Caco-2 (cell line): ENCODE measurements around the gene DRC1. TPM values are rescaled to one million over a fixed set of nuclear protein-coding genes. Genes with fewer than 3 reads are reported as not detected.

ENCODE experiments used
- BruUV-seq: library from RNA; stranded (reverse); fragments of 400-500 nt; replicated peaks from 2 replicates; lab custom pipeline; 2021; lab: Mats Ljungman, UMichigan
- CTCF ChIA-PET: fragments of 300-600 bp; sonication (Branson Sonifier 250); formaldehyde crosslinking; loops from one replicate; lab custom pipeline; 2022; ENCODE audit warnings: antibody characterized with exemption; lab: Charles Lee
- POLR2A ChIA-PET: fragments of 300-600 bp; sonication (Branson Sonifier 250); formaldehyde crosslinking; loops from one replicate; lab custom pipeline; 2022; ENCODE audit warnings: antibody characterized with exemption; lab: Charles Lee
- DNase-seq, 2 experiments: peaks; one replicate each; pipeline versions ENCODE4 v3.0.0 to v3.0.0-alpha.2; 2020 to 2022
- H3K27me3 ChIP-seq: replicated peaks from 2 replicates; pipeline ENCODE4 v1.6.0; 2011; ENCODE audit warnings: low read length; ENCODE audit not compliant: control insufficient read depth, insufficient read depth
- H3K36me3 ChIP-seq: 2 replicates; pipeline ENCODE4 v1.5.1; 2011; ENCODE audit warnings: low read length; ENCODE audit not compliant: control insufficient read depth, insufficient read depth
- H3K4me1 ChIP-seq: fragments of 250-450 bp; sonication (Bioruptor Pico); 2 replicates; pipeline ENCODE4 v1.5.1; 2020; ENCODE audit warnings: mild to moderate bottlenecking
- H3K4me3 ChIP-seq: 2 replicates; pipeline ENCODE4 v1.5.1; 2011; ENCODE audit warnings: low read depth, mild to moderate bottlenecking, control low read depth, low read length
- H3K9me3 ChIP-seq: fragments of 250-450 bp; sonication (Bioruptor Pico); 2 replicates; pipeline ENCODE4 v1.5.1; 2020; ENCODE audit warnings: mild to moderate bottlenecking, moderate library complexity
- H3K27ac Mint-ChIP-seq: one replicate; pipeline ENCODE4 v1.8.0; 2022; ENCODE audit warnings: mixed read lengths; ENCODE audit not compliant: unreplicated experiment
- H3K27me3 Mint-ChIP-seq: one replicate; pipeline ENCODE4 v1.8.0; 2022; ENCODE audit warnings: mixed read lengths; ENCODE audit not compliant: insufficient read depth, unreplicated experiment
- H3K36me3 Mint-ChIP-seq: one replicate; pipeline ENCODE4 v1.8.0; 2022; ENCODE audit warnings: mild to moderate bottlenecking, mixed read lengths; ENCODE audit not compliant: insufficient read depth, unreplicated experiment
- H3K4me1 Mint-ChIP-seq: one replicate; pipeline ENCODE4 v1.8.0; 2022; ENCODE audit warnings: low read depth, mixed read lengths; ENCODE audit not compliant: unreplicated experiment
- H3K4me3 Mint-ChIP-seq: one replicate; pipeline ENCODE4 v1.8.0; 2022; ENCODE audit warnings: mild to moderate bottlenecking, moderate library complexity, mixed read lengths; ENCODE audit not compliant: unreplicated experiment
- H3K9me3 Mint-ChIP-seq: one replicate; pipeline ENCODE4 v1.8.0; 2022; ENCODE audit warnings: mixed read lengths; ENCODE audit not compliant: unreplicated experiment
- CTCF ChIP-seq, 2 experiments: fragments of 200-600 bp in 1 of 2; IDR thresholded peaks; 1 replicate in 1 of 2; 2 replicates in 1 of 2; pipeline versions ENCODE4 v1.5.1 to v1.8.0; 2011 to 2022; ENCODE audit warnings: antibody characterized with exemption in 1 of 2, control low read depth in 1 of 2, inconsistent platforms in 1 of 2, low read depth in 1 of 2, low read length in 1 of 2, mild to moderate bottlenecking in 1 of 2, moderate library complexity in 1 of 2; ENCODE audit not compliant: insufficient read depth in 1 of 2, severe bottlenecking in 1 of 2, unreplicated experiment in 1 of 2
- intact Hi-C: fragments of 100-400 bp; cut with micrococcal nuclease; formaldehyde crosslinking; loops from one replicate; pipeline ENCODE4 v1.10.0; 2022; ENCODE audit not compliant: unreplicated experiment
- total RNA-seq: library from RNA; stranded (reverse); gene quantifications from 2 replicates; pipeline ENCODE4 v1.2.3, GENCODE V29; 2022

Gene DRC1
- total RNA-seq, 1 experiment from 2014 or later = 1.1 TPM

GRCh38 chr2:26469955-26470354, 68.2 kb downstream of the DRC1 start:
- no peaks in the 10 kb centered on the region for H3K4me1 Mint-ChIP-seq
- Histone ChIP-seq H3K4me3 (no peak overlapping the region), H3K4me1 (no peaks in the 10 kb centered on the region), H3K36me3 (no peaks in the 10 kb centered on the region), H3K27me3 (no peaks in the 10 kb centered on the region), H3K9me3 (no peaks in the 10 kb centered on the region; the same call in 1 of the 2 replicates)
- H3K27me3 Mint-ChIP-seq = no peaks in the 10 kb centered on the region
- no peak for DNase-seq
- H3K4me3 Mint-ChIP-seq = no peak overlapping the region
- ChIA-PET POLR2A (no interaction called here), CTCF (interaction anchor here (0.6 to 1.2 kb wide), 4 partner anchors 40 to 750 kb away, joined by 3 to 6 read pairs (median 4); no protein-coding TSS in a partner anchor)
- no peak overlapping the region for H3K27ac Mint-ChIP-seq
- no peaks in the 10 kb centered on the region for H3K36me3 Mint-ChIP-seq
- intact Hi-C loops = loop anchor here (2.0 kb wide), 2 partner anchors 75 to 235 kb away; no protein-coding TSS in a partner anchor
- H3K9me3 Mint-ChIP-seq = peaks cover 16% of the 10 kb centered on the region
- TF ChIP-seq CTCF (IDR thresholded peaks at IDR 0.05; ENCODE audit: insufficient read depth in 1 of 2, low read depth in 1 of 2, low read length in 1 of 2, severe bottlenecking in 1 of 2, unreplicated experiment in 1 of 2) = no peak
- no TSS peak for BruUV-seq

GRCh38 chr2:26470601-26471260, 69.0 kb downstream of the DRC1 start:
- intact Hi-C loops = no loop called here
- no peak for TF ChIP-seq CTCF (IDR thresholded peaks at IDR 0.05; ENCODE audit: insufficient read depth in 1 of 2, low read depth in 1 of 2, low read length in 1 of 2, severe bottlenecking in 1 of 2, unreplicated experiment in 1 of 2)
- no peaks in the 10 kb centered on the region for H3K36me3 ChIP-seq

GRCh38 chr2:26471289-26471688, 69.6 kb downstream of the DRC1 start:
- peaks cover 16% of the 10 kb centered on the region for H3K9me3 Mint-ChIP-seq
- DNase-seq = no peak
- H3K4me1 Mint-ChIP-seq = no peaks in the 10 kb centered on the region
- no peaks in the 10 kb centered on the region for H3K36me3 ChIP-seq
- POLR2A ChIA-PET = no interaction called here
- intact Hi-C loops = no loop called here
- TF ChIP-seq CTCF (IDR thresholded peaks at IDR 0.05; ENCODE audit: insufficient read depth in 1 of 2, low read depth in 1 of 2, low read length in 1 of 2, severe bottlenecking in 1 of 2, unreplicated experiment in 1 of 2) = no peak
- H3K27me3 ChIP-seq = no peaks in the 10 kb centered on the region
- CTCF ChIA-PET = interaction anchor here (0.6 to 0.9 kb wide), 3 partner anchors 24 to 49 kb away, joined by 3 to 4 read pairs (median 3); no protein-coding TSS in a partner anchor
- H3K9me3 ChIP-seq = no peaks in the 10 kb centered on the region; the same call in 1 of the 2 replicates
- no peak overlapping the region for H3K27ac Mint-ChIP-seq
- no peaks in the 10 kb centered on the region for H3K4me1 ChIP-seq
- no peaks in the 10 kb centered on the region for H3K27me3 Mint-ChIP-seq
- H3K4me3 ChIP-seq = no peak overlapping the region
- BruUV-seq = no TSS peak
- no peak overlapping the region for H3K4me3 Mint-ChIP-seq
- no peaks in the 10 kb centered on the region for H3K36me3 Mint-ChIP-seq

More at GRCh38 chr2:26470601-26471260, 69.0 kb downstream of the DRC1 start:
- DNase-seq = no peak
- POLR2A ChIA-PET = no interaction called here
- no peak overlapping the region for H3K4me3 Mint-ChIP-seq
- peaks cover 16% of the 10 kb centered on the region for H3K9me3 Mint-ChIP-seq
- Histone ChIP-seq H3K4me3 (no peak overlapping the region), H3K27me3 (no peaks in the 10 kb centered on the region), H3K9me3 (no peaks in the 10 kb centered on the region; the same call in 1 of the 2 replicates), H3K4me1 (no peaks in the 10 kb centered on the region)
- no TSS peak for BruUV-seq
- H3K36me3 Mint-ChIP-seq = no peaks in the 10 kb centered on the region
- CTCF ChIA-PET = interaction anchor here (0.6 to 0.9 kb wide), 3 partner anchors 25 to 49 kb away, joined by 3 to 4 read pairs (median 3); no protein-coding TSS in a partner anchor
- no peak overlapping the region for H3K27ac Mint-ChIP-seq
- no peaks in the 10 kb centered on the region for H3K4me1 Mint-ChIP-seq
- H3K27me3 Mint-ChIP-seq = no peaks in the 10 kb centered on the region
